GM18499 (cell line): ENCODE measurements around the gene RALGPS2.

Experiments
- ATAC-seq: cut with Tn5 transposase; IDR thresholded peaks from one replicate; pipeline ENCODE4 v1.9.1; 2021; ENCODE audit warnings: moderate number of reproducible peaks; ENCODE audit not compliant: insufficient read depth, unreplicated experiment

The RALGPS2 gene

GRCh38 chr1:178849918-178850317 lies 124.9 kb downstream of the RALGPS2 start:
- no peak for ATAC-seq

DNA sequence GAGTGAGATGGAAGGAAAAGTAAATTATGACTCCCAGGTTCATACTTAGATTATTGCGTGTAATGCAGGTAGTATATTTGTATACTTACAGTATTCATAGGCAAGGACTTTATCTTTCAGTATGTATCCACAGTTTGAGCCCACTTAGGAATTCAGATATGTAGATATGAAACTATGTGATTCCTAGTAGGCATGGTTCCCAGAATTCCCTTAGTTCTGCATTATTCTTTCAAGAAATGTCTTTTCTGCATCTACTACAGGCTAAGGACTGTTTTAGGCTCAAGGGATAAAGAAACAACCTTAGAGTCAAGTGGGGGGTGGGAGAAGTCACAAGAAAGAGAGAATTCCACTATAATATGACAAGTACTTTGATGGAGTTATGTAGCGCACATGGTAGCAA lies 132.1 kb downstream of the RALGPS2 start:
- no peak for ATAC-seq

DNA sequence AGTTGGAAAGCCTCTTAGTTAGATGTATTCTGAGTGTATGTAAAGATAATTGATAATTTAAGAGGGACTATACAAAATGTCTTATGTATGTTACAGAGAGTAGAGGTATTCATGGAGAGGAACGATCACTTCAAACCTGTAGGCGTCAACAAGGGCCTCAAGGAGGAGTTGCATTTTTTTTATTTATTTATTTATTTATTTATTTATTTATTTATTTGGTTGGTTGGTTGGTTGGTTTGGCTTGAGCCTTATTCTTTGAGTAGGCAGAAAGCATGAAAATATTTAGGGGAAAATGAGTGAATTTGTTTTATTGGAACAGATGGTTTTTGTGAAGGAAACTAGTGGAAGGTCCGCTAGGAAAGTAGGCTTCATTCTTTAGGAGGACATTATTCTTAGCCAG lies 137.4 kb downstream of the RALGPS2 start:
- ATAC-seq = no peak

DNA sequence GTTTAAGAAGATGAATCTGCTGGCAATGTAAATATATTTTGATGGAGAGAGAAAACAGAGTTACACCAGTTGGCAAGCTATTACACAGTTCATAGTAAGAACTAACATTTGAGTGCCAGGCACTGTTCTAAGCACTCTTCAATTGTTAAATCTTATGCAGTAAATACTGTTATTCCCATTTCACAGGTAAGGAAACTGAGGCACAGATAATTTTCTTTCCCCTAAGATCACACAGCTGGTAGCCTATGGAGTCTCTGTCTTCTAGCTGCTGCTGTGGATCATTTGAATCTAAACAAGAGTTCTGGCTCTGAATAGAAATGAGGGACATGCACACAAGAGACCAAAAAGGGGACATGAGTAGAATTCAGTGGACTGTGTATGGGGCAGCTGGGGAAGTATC lies 137.8 kb downstream of the RALGPS2 start:
- no peak for ATAC-seq

GRCh38 chr1:178864326-178864725 lies 139.3 kb downstream of the RALGPS2 start:
- ATAC-seq = no peak

- no peak for ATAC-seq
Measured at GRCh38 chr1:178867670-178868069, 142.6 kb downstream of the RALGPS2 start.

DNA sequence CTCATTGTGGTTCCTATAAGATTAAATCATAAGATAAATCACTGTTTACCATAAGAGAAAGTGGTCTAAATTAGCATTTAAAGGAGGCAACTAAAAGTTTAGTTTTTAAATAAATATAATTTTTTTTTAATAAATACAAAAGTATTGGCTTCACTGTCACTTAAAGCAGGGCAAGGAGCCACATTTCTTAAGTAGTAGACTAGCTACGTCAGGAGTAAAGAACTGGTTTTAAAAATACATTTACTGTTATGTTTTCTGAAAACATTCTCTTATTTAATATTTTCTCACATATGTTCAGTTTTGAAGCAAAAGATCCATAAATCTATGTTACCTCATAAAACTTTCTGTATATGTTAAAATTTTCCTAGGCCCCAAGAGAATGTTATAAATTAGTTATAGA lies 143.7 kb downstream of the RALGPS2 start:
- ATAC-seq = no peak

DNA sequence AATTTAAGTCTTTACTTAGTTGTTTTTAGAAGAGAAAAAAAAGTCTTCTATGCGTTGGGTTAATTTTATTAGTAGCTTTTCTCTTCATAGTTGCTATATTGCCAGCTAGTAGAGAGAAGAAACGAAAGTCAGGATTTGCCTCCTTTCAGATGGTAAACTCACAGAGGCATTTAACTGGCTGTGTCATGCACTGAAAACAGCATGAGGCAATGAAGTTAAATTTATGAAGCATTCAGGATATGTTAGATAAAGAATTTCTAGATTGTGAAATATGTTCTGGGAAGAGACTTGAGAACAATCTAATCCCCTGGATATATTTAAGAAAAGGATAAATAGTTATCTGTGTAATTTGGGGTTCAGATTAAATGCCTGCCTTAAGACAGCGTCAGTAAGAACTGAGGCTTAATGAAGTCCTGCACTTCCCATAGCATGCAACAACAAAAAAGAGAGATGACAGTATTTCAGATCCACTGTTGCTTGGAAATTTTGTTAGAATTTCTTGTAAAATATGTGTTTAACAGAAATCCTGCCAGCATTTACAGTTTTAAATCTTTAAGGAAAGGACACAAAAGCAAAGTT lies 144.2 kb downstream of the RALGPS2 start:
- ATAC-seq = no peak

DNA sequence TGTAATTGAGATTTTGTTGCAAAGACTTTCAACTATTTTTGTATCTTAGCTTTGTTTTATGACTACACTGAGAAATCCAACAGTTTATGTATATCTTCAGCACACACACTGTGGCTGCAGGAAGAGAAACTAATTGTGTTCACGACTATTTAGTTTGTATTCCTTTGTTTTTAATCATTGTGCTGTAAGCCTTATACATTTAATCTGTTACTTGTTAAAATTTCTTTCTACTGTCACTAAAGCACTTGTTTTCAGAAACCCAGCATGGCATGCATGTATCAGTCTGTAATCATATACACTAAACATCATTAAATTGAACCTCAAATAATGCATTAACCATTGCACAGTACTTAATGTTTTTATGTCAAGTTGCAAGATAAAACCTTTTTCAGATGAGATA lies 145.2 kb downstream of the RALGPS2 start:
- no peak for ATAC-seq

GRCh38 chr1:178870944-178871343 lies 145.9 kb downstream of the RALGPS2 start, which contains the start of gene ANGPTL1:
TSS of gene ANGPTL1 (minus strand) at chr1:178871077. CDS start at chr1:178865776, 5,301 bp downstream.
- no peak for ATAC-seq

DNA sequence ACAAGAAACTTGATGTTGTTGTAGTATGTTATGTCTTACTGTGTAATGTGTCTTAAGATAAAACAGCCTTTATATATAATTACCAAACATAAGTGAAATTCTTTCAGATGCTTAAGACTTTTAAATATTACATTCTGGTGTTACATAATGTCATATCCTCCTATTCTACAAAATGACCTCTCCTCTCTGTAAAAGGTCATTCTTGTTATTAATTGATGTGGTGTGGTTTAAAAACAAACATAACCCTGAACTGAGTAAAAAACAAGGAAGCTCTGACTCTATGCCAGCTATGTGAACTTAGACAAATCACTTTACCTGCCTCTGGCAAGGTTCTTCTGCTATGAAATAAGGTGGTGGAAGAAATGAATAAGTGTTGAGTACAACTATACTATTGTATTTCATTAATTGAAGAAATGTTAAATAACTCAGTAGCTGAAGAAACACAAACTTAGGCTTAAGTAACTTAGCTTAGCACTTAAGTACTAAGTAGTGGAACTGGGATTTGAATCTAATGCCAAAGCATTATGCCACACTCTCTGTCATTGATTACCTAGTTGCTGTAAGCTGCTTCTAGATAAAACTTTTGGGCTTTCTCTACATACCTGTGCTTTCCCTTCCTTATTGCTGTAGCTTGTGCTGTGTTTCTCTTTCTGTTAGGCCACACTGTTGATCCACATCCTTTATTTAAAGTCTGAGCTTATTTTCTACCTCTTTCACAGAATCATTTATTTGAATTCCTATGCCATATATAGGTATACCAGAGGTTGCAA lies 146.7 kb downstream of the RALGPS2 start:
- ATAC-seq = no peak

GRCh38 chr1:178874966-178875365 lies 149.9 kb downstream of the RALGPS2 start:
- ATAC-seq = no peak

DNA sequence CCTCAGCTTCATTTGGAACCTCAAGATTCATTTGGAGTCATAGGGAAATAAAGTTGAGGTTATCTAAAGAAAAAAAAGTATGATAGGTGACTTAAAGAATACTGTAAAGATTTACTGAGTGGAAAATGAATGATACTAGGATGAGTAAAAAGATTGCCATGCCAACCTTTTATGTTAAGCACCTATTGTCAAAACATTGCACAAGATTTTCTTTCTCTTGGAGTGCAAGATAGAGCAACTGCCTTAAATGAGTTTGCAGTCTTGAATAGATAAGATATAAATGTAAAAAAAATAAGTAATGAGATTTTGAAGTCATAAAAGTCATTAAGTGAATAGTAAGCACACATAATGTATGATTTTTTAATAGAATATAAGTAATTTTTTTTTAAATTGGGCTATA lies 150.9 kb downstream of the RALGPS2 start:
- no peak for ATAC-seq

DNA sequence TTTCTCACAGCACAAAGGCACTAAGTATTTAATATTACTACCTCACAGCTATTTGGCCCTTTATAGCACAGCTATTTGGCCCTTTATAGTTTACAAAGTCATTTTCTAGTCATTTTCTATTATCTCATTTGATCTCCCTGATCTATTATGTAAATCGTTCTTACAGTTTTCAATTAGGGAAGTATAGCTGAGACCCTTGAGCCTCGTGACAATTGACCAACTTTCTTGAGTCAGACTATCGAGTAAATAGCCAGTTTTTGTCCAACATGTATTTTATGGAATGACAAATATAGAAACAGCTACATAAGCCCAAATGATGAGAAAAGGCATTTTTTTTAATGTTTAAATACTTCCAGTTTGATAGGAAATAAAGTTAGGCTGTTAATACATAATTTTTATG lies 152.9 kb downstream of the RALGPS2 start:
- no peak for ATAC-seq

- ATAC-seq = no peak
Measured at GRCh38 chr1:178881950-178882349, 156.9 kb downstream of the RALGPS2 start.

DNA sequence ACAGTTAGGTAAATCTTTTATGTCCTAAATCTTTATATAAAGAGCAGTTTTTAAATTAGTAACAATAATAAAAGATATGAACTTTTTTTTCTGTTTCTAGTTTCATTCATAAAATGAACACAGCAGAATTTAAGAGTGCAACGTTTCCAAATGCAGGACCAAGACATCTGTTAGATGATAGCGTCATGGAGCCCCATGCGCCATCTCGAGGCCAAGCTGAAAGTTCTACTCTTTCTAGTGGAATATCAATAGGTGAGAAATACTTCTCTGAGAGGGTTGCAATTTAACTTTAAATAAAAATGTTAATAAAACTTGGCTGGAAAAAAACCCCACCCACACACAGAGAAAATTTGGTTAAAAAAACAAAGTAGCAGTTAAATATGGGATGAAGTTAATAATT lies 160.8 kb downstream of the RALGPS2 start:
- no peak for ATAC-seq

GRCh38 chr1:178886551-178886950 lies 161.5 kb downstream of the RALGPS2 start:
- ATAC-seq = no peak

GRCh38 chr1:178895928-178896327 lies 170.9 kb downstream of the RALGPS2 start:
- no peak for ATAC-seq

DNA sequence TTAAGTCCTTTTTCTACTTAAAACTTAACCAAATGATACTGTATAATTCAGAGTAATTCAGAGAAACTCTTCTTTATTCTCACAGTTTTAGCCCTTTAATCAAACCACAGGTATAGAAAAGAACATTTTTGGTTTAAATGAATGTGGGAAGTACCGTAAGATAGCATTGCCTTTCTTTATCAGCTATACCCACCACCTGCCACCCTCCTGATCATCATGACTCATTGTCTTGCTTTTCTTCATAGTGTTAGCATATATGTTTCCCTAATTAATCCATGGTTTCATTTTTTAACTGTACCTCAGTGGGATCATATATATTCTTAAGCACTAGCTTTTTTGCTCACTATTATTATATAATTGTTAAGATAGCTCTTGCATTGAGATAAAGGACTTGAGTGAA lies 173.4 kb downstream of the RALGPS2 start:
- ATAC-seq = no peak

DNA sequence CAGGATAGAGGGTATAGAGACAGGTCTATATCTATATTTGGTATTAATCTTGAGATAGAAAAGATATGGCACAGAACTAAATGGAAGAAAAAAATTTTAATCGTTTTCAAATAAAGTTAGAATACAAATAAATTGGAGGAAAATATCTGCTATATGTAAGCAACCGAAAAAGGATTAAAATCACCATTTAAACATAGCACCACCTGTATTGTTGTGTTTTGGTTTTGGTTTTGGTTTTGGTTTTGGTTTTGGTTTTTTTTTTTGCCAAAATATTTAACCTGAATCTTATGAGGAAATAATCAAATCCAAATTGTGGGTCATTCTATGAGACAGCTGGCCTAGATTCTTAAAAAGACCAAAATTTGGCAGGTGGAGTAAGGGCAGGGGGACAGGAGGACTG lies 174.4 kb downstream of the RALGPS2 start:
- no peak for ATAC-seq

- no peak for ATAC-seq
Measured at GRCh38 chr1:178901482-178902125, 176.6 kb downstream of the RALGPS2 start.

GRCh38 chr1:178908358-178908757 lies 183.3 kb downstream of the RALGPS2 start:
- no peak for ATAC-seq
